ENCODE data around the gene ELF4.

The ELF4 gene

DNA sequence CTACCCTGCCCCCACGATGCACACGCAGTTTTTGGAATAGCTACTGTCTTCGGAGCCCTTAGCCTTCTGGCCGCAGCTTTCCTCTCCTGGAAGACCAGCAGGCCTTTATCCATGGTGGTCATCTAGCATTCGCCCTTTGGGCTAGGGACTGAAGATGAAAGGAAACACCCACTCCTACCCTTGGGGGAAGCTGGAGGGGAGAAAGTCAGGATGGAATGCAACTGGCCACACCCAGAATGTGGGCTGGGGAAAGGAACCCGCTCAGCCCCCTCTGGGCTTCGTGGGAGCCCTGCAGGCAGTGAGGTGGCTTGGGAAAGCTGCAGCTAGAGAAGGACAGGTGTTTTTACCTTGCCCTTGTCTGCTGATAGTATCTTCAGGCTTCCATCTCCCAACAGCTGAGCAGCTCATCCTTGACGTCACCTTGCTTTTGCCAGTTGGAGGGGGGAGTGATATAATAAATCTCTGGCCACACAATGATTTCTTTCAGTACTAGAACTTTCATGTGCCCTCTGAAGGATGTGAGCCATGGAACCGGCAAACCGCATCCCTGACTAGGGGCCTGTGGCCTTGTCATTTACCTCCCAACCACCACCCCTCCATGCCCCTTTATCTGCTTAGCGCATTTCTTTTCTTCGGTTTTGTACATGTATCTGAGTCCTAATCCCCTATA lies 59.0 kb downstream of the ELF4 start:
- Histone ChIP-seq H3K4me3 (no peak overlapping the region), H3K27me3 (no peaks in the 10 kb centered on the region), H3K9me3 (no peaks in the 10 kb centered on the region), H3K4me1 (peaks cover 0 to 17% (median 2%) of the 10 kb centered on the region in 4 donors), H3K27ac (no peak overlapping the region), H3K36me3 (peaks cover 14 to 70% (median 44%) of the 10 kb centered on the region in 3 donors)
- intact Hi-C loops (cut with DNase I; ENCODE audit: low total_unique reads): no loop called here
- TF ChIP-seq, protein P1, sequence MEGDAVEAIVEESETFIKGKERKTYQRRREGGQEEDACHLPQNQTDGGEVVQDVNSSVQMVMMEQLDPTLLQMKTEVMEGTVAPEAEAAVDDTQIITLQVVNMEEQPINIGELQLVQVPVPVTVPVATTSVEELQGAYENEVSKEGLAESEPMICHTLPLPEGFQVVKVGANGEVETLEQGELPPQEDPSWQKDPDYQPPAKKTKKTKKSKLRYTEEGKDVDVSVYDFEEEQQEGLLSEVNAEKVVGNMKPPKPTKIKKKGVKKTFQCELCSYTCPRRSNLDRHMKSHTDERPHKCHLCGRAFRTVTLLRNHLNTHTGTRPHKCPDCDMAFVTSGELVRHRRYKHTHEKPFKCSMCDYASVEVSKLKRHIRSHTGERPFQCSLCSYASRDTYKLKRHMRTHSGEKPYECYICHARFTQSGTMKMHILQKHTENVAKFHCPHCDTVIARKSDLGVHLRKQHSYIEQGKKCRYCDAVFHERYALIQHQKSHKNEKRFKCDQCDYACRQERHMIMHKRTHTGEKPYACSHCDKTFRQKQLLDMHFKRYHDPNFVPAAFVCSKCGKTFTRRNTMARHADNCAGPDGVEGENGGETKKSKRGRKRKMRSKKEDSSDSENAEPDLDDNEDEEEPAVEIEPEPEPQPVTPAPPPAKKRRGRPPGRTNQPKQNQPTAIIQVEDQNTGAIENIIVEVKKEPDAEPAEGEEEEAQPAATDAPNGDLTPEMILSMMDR (IDR thresholded peaks at IDR 0.05): no peak
- no peak for DNase-seq

DNA sequence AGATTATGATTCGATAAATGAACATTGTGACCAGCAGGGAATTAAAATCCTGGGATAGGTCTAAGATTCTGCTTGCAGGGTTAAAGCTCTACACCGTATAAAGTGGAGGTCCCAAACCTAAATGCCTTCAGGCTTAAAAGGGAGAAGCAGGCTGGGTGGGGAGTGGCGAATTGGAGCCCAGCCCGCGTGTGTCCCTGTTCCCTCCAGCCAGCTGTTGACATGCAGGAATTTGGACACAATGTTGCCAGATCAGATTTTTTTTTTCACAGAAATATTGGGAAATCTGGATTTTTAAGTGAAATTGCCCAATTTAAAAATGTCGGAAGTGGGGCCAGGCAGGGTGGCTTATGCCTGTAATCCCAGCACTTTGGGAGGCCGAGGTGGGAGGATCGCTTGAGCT lies 60.5 kb downstream of the ELF4 start:
- intact Hi-C loops (cut with DNase I; ENCODE audit: low total_unique reads): no loop called here
- no peaks in the 10 kb centered on the region for H3K9me3 ChIP-seq
- TF ChIP-seq, protein P1 (IDR thresholded peaks at IDR 0.05): no peak
- no peaks in the 10 kb centered on the region for H3K27me3 ChIP-seq
- no peak overlapping the region for H3K4me3 ChIP-seq
- no peak overlapping the region for H3K27ac ChIP-seq
- DNase-seq: peak; percentile 33 to 69
- peaks cover 0 to 10% (median 0%) of the 10 kb centered on the region in 4 donors for H3K4me1 ChIP-seq
- peaks cover 14 to 74% (median 54%) of the 10 kb centered on the region in 3 donors for H3K36me3 ChIP-seq

DNA sequence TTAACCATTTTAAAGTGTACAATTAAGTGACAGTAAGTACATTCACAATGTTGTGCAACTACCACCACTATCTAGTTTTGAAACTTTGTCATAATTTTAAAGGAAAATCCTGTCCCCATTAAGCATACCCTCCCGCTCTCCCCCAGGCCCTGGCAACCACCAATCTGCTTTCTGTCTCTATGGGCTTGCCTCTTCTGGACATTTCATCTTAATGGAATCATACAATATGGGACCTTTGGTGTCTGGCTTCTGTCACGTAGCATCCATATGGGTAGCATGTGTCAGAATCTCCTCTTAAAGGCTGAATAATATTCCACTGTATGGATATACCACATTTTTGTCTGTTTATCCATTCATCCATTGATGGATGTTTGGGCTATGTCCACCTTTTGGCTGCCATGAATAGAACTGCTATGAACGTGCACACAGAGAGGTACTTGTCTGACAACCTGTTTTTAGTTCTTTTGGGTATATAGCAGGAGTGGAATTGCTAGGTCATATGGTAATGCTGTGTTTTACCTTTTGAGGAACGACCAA lies 61.5 kb downstream of the ELF4 start:
- no peak overlapping the region for H3K27ac ChIP-seq
- TF ChIP-seq, protein P1 (IDR thresholded peaks at IDR 0.05): no peak
- no peak for DNase-seq
- peaks cover 0 to 3% (median 0%) of the 10 kb centered on the region in 4 donors for H3K4me1 ChIP-seq
- no peak overlapping the region for H3K4me3 ChIP-seq
- no peaks in the 10 kb centered on the region for H3K27me3 ChIP-seq
- peaks cover 14 to 83% (median 61%) of the 10 kb centered on the region in 3 donors for H3K36me3 ChIP-seq
- intact Hi-C loops (cut with DNase I; ENCODE audit: low total_unique reads): no loop called here
- H3K9me3 ChIP-seq: no peaks in the 10 kb centered on the region

DNA sequence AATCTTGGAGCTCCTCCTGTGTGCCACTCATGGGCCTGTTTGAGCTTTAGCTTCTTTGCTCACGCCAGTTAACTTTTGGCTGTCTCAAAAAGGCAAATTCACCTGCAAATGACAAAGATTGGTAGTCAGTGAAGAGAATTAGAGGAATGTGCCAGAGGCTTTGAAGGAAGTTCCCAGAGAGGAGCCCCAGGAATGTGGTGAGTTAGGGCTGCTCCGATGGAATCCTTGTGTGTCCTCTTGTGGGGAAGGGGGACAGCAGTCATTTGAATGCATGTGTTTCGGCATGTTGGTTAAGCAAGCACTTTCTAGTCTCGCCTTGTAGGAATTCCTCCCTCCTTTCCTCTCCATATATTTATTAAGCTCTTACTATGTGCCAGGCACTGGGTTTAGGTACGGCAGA lies 62.9 kb downstream of the ELF4 start:
- TF ChIP-seq, protein P1 (IDR thresholded peaks at IDR 0.05): no peak

DNA sequence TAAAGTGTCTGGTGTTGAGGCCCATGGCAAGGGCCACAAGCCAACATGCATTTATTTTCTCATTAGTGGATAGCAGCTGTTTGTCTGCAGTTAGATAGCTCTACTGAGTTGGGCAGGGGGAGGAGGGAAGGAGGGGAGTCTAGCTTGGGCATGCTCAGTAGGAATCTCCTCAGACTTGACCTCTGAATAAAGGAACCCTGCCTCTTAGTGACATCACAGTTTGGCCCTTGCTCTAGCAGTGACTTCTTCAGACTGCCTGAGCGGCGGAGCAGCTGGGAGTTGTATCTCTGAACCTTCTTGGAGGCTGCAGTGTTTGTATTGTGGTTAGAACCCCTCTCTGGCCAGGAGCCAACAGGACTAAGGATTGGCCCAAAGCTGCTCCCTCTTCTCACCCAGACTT lies 70.5 kb downstream of the ELF4 start:
- DNase-seq: no peak
- no peaks in the 10 kb centered on the region for H3K27me3 ChIP-seq
- intact Hi-C loops (cut with DNase I; ENCODE audit: low total_unique reads): loop anchor here (10.0 kb wide), 1 partner anchor 445 kb away; no protein-coding TSS in a partner anchor
- TF ChIP-seq, protein P1 (IDR thresholded peaks at IDR 0.05): no peak
- H3K4me1 ChIP-seq: no peaks in the 10 kb centered on the region
- H3K4me3 ChIP-seq: no peak overlapping the region
- peaks cover 22 to 89% (median 66%) of the 10 kb centered on the region in 3 donors for H3K36me3 ChIP-seq
- no peaks in the 10 kb centered on the region for H3K9me3 ChIP-seq
- H3K27ac ChIP-seq: no peak overlapping the region

More for the DNA sequence above, 62.9 kb downstream of the ELF4 start:
- H3K4me1 ChIP-seq: no peaks in the 10 kb centered on the region
- no peak for DNase-seq
- intact Hi-C loops (cut with DNase I; ENCODE audit: low total_unique reads): no loop called here
- no peaks in the 10 kb centered on the region for H3K27me3 ChIP-seq
- H3K4me3 ChIP-seq: no peak overlapping the region
- H3K9me3 ChIP-seq: no peaks in the 10 kb centered on the region
- no peak overlapping the region for H3K27ac ChIP-seq
- H3K36me3 ChIP-seq: peaks cover 13 to 77% (median 49%) of the 10 kb centered on the region in 3 donors
